ENCODE measurements around the gene HLA-C. TPM values are rescaled to one million over a fixed set of nuclear protein-coding genes. Genes with fewer than 3 reads are reported as not detected.

The HLA-C gene
- total RNA-seq (2021; ENCODE audit: unreplicated experiment) (333 TPM), Bru-seq, nascent RNA (percentile 92 among the genes with signal in this experiment), BruChase-seq, experiment 1, labeled RNA remaining after a 6-hour chase (percentile 99 among the genes with signal in this experiment), BruChase-seq, experiment 2, labeled RNA remaining after a 2-hour chase (percentile 97 among the genes with signal in this experiment)
- 469 and 591 TPM in 2 replicates for polyA plus RNA-seq (2012)
- long read RNA-seq, transcript HLA-C-208 (6 exons, 1,880 nt): minor isoform, 52 of 427 reads
- long read RNA-seq, transcript HLA-C-201 (8 exons, 1,536 nt): major isoform, 270 of 427 reads
- long read RNA-seq, partial matches to known transcripts: 88 of 427 reads
- long read RNA-seq, other reads (novel, unspliced or antisense): 16 of 427 reads

DNA sequence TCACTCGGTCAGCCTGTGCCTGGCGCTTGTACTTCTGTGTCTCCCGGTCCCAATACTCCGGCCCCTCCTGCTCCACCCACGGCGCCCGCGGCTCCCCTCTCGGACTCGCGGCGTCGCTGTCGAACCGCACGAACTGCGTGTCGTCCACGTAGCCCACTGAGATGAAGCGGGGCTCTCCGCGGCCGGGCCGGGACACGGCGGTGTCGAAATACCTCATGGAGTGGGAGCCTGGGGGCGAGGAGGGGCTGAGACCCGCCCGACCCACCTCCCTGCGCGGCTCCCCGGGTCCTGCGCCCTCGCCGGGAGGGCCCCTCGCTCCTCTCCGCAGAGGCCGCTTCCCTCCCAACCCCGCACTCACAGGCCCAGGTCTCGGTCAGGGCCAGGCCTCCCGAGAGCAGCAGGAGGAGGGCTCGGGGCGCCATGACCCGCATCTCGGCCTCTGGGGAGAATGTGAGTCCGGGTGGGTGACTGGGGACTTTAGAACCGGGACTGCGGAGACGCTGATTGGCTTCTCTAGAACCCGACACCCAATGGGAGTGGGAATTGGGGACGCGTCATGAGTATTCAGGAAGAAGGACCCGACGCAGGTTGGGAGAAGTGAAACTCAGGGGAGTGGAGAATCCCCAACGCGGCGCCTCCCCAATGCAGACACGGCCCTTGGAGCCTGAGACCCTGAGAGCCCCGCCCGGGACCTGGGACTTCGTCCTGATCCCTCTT lies at the start of gene HLA-C:
Gene HLA-C, minus strand, starts transcription at position 452 of the 717 bp plus-strand sequence. Its CDS starts 21 bp downstream, at position 431.
- BruUV-seq (replicated peaks): TSS peak; percentile 74
- H3K4me1 ChIP-seq (ENCODE audit: control insufficient read depth in 1 of 2, insufficient read depth in 2 of 2, low read length in 2 of 2): peaks cover 6 to 15% of the 10 kb centered on the region in 2 experiments; a peak in 2 of 4 replicates
- intact Hi-C loops (cut with micrococcal nuclease): loop anchor here (5.0 kb wide), 1 partner anchor 96 kb away; no protein-coding TSS in a partner anchor
- RAD21 ChIA-PET (ENCODE audit: low non-redundant PET in 1 of 2, low total read pairs in 2 of 2, uncharacterized antibody in 2 of 2, unreplicated experiment in 2 of 2): no interaction called here
- POLR2A ChIA-PET: interaction anchor here (1.6 kb wide), 1 partner anchor 26 kb away, joined by 4 read pairs; no protein-coding TSS in a partner anchor
- peak; percentile 94 for ATAC-seq
- peak within 1 kb of the TSS; percentile 97 for H3K4me2 ChIP-seq (ENCODE audit: low read length)
- H3K4me3 ChIP-seq (replicated peaks in 1 of 2; ENCODE audit: low read depth in 1 of 2, low read length in 2 of 2): peak within 1 kb of the TSS; percentile 70 to 73
- no peaks in the 10 kb centered on the region for H3K9me3 ChIP-seq (ENCODE audit: control insufficient read depth in 1 of 2, insufficient read depth in 1 of 2, low read depth in 1 of 2, low read length in 2 of 2)
- H2AFZ ChIP-seq (ENCODE audit: low read depth, low read length, poor library complexity, severe bottlenecking): peak within 1 kb of the TSS; percentile 88
- H3K36me3 ChIP-seq (ENCODE audit: control insufficient read depth in 1 of 2, insufficient read depth in 2 of 2, low read length in 2 of 2): peaks cover 9 to 20% of the 10 kb centered on the region in 2 experiments
- DNase-seq (ENCODE audit: low read depth, low spot score): peak; percentile 91
- peak within 1 kb of the TSS; percentile 93 for H3K27ac ChIP-seq (ENCODE audit: low read depth, low read length)
- H4K20me1 ChIP-seq (ENCODE audit: insufficient read depth): no peaks in the 10 kb centered on the region
- H3K79me2 ChIP-seq (ENCODE audit: insufficient read depth, low read length): peaks cover 8% of the 10 kb centered on the region; the same call in 1 of the 2 replicates
- H3K9ac ChIP-seq (ENCODE audit: low read length): peak within 1 kb of the TSS; percentile 85
- peaks cover 6% of the 10 kb centered on the region; the same call in 1 of the 2 replicates for H3K27me3 ChIP-seq (ENCODE audit: insufficient read depth, low read length)
- H3K9me2 ChIP-seq (ENCODE audit: insufficient read depth): no peaks in the 10 kb centered on the region
- CTCF ChIA-PET: no interaction called here
- no peak for TF ChIP-seq TCF7L2 (IDR thresholded peaks at IDR 0.05; ENCODE audit: borderline replicate concordance, extremely low read depth, insufficient read depth, insufficient read length)
- no peak for TF ChIP-seq CBX3 (IDR thresholded peaks at IDR 0.05; ENCODE audit: low read depth)
- TF ChIP-seq SRF (IDR thresholded peaks at IDR 0.05; ENCODE audit: low read depth): no peak
- TF ChIP-seq EGR1 (IDR thresholded peaks at IDR 0.05; ENCODE audit: low read depth): no peak
- TF ChIP-seq EZH2phosphoT487 (IDR thresholded peaks at IDR 0.05; ENCODE audit: borderline replicate concordance): no peak
- no peak for TF ChIP-seq RAD21 (IDR thresholded peaks at IDR 0.05; ENCODE audit: low read depth)
- TF ChIP-seq, protein P1, sequence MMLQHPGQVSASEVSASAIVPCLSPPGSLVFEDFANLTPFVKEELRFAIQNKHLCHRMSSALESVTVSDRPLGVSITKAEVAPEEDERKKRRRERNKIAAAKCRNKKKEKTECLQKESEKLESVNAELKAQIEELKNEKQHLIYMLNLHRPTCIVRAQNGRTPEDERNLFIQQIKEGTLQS (IDR thresholded peaks at IDR 0.05): no peak
- TF ChIP-seq ELF1 (IDR thresholded peaks at IDR 0.05; ENCODE audit: borderline replicate concordance, low read depth): peak; percentile 28; the same call in 1 of the 2 replicates
- TF ChIP-seq, protein P2, sequence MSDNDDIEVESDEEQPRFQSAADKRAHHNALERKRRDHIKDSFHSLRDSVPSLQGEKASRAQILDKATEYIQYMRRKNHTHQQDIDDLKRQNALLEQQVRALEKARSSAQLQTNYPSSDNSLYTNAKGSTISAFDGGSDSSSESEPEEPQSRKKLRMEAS (IDR thresholded peaks at IDR 0.05): no peak; the same call in 1 of the 2 replicates
- TF ChIP-seq SIN3A (IDR thresholded peaks at IDR 0.05; ENCODE audit: low read depth): 0 out of 2 replicates have a peak, but pooled peaks have one; percentile 44
- peak; percentile 90 for TF ChIP-seq POLR2AphosphoS5 (IDR thresholded peaks at IDR 0.05; ENCODE audit: low read depth, low read length)
- TF ChIP-seq FOSL1 (IDR thresholded peaks at IDR 0.05; ENCODE audit: low read depth): no peak
- TF ChIP-seq, protein P3, sequence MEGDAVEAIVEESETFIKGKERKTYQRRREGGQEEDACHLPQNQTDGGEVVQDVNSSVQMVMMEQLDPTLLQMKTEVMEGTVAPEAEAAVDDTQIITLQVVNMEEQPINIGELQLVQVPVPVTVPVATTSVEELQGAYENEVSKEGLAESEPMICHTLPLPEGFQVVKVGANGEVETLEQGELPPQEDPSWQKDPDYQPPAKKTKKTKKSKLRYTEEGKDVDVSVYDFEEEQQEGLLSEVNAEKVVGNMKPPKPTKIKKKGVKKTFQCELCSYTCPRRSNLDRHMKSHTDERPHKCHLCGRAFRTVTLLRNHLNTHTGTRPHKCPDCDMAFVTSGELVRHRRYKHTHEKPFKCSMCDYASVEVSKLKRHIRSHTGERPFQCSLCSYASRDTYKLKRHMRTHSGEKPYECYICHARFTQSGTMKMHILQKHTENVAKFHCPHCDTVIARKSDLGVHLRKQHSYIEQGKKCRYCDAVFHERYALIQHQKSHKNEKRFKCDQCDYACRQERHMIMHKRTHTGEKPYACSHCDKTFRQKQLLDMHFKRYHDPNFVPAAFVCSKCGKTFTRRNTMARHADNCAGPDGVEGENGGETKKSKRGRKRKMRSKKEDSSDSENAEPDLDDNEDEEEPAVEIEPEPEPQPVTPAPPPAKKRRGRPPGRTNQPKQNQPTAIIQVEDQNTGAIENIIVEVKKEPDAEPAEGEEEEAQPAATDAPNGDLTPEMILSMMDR (IDR thresholded peaks at IDR 0.05 in 2 of 3, conservative IDR thresholded peaks at IDR 0.05 in 1 of 3; ENCODE audit: borderline replicate concordance in 1 of 3, insufficient read depth in 1 of 3, low read depth in 2 of 3, low read length in 2 of 3): no peak
- TF ChIP-seq ZNF274 (IDR thresholded peaks at IDR 0.05; ENCODE audit: low read depth, low read length): no peak
- TF ChIP-seq, protein P4, sequence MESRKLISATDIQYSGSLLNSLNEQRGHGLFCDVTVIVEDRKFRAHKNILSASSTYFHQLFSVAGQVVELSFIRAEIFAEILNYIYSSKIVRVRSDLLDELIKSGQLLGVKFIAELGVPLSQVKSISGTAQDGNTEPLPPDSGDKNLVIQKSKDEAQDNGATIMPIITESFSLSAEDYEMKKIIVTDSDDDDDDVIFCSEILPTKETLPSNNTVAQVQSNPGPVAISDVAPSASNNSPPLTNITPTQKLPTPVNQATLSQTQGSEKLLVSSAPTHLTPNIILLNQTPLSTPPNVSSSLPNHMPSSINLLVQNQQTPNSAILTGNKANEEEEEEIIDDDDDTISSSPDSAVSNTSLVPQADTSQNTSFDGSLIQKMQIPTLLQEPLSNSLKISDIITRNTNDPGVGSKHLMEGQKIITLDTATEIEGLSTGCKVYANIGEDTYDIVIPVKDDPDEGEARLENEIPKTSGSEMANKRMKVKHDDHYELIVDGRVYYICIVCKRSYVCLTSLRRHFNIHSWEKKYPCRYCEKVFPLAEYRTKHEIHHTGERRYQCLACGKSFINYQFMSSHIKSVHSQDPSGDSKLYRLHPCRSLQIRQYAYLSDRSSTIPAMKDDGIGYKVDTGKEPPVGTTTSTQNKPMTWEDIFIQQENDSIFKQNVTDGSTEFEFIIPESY (IDR thresholded peaks at IDR 0.05; ENCODE audit: extremely low read depth, insufficient replicate concordance, low read length): no peak
- peak; percentile 47 for TF ChIP-seq POLR2A (IDR thresholded peaks at IDR 0.05; ENCODE audit: borderline replicate concordance, extremely low read depth, insufficient read depth, insufficient read length)
- TF ChIP-seq YY1 (IDR thresholded peaks at IDR 0.05; ENCODE audit: extremely low read depth, insufficient replicate concordance, low read depth, low read length): peak; percentile 65
- peak; percentile 61 for TF ChIP-seq SP1 (IDR thresholded peaks at IDR 0.05; ENCODE audit: low read depth)
- TF ChIP-seq EZH2 (IDR thresholded peaks at IDR 0.05): no peak
